HG02870 (cell line): ENCODE data around the gene TUBGCP3.

Source experiments
- ATAC-seq: cut with Tn5 transposase; IDR thresholded peaks from one replicate; pipeline ENCODE4 v1.9.1; 2021; ENCODE audit warnings: mild to moderate bottlenecking, moderate library complexity; ENCODE audit not compliant: unreplicated experiment

Gene TUBGCP3

DNA sequence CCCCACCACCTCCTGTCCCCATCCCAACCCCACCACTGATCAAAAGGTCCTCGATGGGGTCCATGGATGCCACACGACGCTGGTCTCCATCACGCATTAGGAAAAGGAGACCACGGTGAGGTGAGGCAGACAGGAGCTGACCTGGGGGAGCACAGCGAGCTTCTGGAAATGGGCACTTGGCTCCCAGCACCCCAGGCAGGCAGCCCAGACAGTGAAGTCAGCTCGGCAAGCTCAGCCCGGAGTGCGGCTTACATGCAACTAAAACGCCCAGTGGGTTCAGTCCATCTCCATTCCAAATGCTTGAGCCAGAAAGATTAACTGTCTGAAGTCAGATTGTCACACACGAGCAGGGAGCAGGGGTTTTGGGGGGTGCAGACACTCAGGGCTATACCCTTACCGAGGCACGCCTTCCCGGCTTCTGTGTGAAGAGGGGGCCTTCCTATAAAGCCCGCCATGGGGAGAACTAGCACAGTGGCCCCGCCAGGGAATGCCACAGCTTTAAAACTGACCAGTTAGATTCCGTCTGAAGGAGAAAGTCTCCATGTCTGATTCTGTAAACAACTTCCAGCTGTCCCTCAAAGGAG lies 132.4 kb downstream of the TUBGCP3 start:
- no peak for ATAC-seq

GRCh38 chr13:112454648-112455334 lies 133.2 kb downstream of the TUBGCP3 start:
- no peak for ATAC-seq

- no peak for ATAC-seq
Measured at GRCh38 chr13:112453874-112454647, 133.9 kb downstream of the TUBGCP3 start.

DNA sequence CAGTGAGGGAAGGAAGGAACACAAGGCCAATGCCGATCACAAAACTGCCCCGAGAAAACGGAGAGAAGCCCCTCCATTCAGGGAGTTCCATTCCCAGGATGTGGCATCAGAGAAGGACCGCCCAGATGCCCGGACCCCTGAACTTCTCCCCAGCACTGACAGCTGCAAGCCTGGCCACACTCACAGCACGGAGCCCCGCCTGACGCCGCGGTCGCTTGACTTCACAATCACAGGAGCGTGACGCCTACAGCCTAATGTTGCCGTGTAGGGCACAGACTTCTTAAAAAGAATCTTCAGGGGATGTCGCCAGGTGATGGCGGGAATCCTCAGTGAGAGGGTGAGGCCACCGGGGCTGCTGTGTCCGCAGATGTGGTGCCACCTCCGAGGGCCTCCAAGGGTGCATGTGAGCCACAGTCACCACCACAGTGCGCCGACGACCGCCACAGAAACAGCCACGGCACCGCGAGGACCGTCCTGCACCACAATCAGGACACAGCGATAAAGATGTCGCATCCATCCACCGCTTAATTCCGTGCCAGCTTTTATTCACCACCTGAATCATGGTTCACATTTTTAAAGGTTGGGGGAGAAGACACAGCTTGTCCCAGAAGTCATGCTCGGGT lies 134.6 kb downstream of the TUBGCP3 start:
- ATAC-seq, result no peak

GRCh38 chr13:112452380-112453206 lies 135.4 kb downstream of the TUBGCP3 start:
- no peak for ATAC-seq

- ATAC-seq, result no peak
Measured at GRCh38 chr13:112451512-112452379, 136.2 kb downstream of the TUBGCP3 start.

DNA sequence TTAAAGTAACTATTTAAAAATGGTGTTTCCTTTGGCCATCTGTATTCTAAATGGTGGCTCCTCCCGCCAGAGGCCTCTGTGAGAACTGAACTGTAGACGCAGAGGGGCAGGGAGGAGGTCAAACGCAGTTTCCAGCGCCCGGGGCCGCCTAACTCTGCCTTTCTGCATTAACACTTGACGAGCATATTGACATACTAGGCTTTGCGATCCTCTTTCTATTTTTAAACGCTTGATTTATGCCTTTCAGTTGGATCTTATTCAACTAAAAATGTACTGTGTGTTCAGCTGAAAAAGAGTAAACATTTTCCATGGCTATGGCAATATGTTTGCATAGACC lies 137.1 kb downstream of the TUBGCP3 start:
- ATAC-seq, result no peak

DNA sequence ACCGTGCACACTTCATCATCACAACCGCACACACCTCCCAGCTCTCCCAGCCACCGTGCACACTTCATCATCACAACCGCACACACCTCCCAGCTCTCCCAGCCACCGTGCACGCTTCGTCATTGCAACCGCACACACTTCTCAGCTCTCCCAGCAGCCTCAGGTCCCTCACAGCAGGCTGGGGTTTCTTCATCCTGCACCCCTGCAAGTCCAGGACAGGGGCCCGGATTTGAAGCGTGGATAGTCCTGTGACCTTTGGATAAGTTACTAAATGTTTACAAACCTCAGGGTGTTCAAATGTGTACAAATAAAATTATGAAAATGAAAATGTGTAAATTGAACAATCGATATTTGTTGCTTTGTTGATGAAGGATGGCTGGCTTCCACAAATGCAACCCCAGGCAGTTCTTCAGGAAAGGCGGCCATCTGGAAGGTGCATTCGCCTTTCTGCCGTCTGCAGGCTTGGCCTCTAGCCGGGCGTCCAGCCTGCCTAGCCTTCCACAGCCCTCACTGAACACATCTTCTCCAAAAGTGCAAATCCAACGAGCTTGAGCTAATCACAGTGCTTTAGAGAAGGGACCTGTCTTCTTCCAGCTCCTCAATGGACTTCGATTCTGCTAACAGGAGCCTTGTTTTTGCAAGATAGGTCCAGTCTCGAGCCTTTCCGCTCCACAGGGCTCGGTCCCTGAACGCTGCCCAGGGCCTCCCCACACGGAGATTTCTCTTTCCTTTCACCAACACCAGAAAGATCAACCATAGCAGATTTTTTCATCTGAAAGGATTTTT lies 137.6 kb downstream of the TUBGCP3 start:
- no peak for ATAC-seq

DNA sequence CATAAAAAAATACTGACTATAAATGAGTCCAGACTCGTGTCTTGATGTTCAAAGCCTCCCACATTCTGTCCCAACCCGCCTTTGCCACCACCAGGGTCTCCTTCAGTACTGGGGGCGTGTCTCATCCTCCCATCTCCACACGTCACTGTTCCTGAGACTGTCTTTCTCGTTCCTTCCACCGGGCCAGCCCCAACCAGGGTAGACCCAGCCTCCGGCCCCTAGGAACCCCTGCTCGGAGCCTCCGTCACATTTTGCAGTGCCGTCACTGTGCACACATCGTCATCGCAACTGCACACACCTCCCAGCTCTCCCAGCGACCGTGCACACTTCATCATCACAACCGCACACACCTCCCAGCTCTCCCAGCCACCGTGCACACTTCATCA lies 138.4 kb downstream of the TUBGCP3 start:
- ATAC-seq, result no peak

DNA sequence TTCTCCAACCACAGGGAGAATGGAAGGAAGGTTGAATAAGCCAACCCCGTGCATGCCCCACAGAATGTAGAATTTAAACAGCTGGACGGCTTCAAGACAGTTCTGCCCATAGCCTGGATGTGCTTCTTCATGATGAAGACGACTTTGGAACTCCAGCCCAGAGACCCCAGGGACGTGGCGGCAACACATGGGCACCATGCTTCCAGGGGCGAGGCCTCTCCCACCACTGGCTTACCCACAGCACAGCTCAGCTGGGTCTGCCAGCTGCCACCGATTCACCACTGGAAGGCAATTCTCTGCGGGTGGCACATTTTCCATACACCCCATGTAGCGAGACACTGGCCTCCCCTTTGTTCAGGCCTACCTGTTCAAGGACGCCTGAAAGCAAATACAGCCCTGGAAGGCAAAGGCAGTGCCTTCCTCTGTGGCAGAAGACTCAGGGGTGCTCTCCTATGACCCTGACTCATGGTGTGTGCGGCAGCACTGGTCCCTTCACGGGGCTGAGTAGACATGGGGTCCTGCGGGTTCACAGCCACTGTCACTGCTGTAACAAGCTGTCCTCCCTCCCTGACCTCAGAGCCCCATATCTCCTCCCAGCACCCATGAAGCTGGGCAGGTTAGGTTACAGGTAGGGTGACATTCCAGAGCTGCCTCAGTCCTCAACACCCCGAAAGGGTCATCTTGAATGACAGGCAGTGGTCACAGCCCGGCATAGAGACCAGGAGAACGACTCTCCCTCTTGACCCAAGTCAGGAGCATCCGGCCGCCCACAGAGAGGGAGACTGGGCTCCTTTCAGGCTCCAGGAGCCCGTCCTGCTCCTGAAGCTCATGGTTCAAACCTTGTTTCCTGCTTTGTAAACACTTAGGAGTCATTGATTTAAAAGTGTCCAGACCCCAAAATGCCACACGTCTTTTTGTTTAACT lies 139.1 kb downstream of the TUBGCP3 start:
- ATAC-seq, result no peak

DNA sequence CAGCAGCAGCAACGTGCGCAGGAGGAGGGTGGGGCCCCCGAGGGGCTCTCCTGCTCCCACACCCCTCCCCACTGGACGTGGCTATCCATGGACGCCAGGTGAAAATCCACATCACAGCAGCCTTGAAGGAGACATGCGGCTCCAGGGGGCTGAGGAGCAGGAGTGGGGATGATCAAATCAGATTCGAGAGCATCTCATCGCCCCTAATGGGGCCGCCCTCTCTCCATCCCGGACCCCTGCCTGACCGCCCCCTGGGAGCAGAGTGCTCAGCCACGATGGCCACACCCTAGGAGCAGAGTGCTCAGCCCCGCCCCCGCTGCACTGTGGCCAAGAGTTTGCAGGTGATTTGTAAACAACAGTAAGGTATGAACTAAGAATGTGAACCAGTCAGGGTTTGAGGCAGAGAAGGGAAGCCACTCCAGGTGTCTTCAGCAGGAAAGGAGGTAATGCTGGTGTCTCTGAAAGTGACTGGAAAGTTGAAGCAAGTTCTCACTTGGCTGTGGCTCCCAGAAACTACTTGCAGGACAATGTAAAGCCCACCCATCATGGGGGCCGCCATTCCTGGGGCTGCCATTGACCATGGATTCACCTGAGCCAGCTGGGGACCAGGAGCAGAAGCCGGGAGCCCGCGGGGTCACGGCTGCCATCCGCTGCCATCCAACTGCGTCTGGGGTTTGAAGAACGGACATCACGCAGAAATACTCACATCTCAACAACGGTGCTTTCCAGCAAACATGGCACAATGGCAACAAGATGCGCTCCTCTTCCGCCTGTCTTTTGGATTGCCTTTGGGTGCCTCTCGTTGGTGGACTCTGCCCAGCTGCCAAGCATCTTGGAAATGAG lies 140.0 kb downstream of the TUBGCP3 start:
- no peak for ATAC-seq

- ATAC-seq, result no peak
Measured at GRCh38 chr13:112447306-112447705, 140.6 kb downstream of the TUBGCP3 start.

GRCh38 chr13:112446867-112447266 lies 141.1 kb downstream of the TUBGCP3 start:
- ATAC-seq, result no peak

DNA sequence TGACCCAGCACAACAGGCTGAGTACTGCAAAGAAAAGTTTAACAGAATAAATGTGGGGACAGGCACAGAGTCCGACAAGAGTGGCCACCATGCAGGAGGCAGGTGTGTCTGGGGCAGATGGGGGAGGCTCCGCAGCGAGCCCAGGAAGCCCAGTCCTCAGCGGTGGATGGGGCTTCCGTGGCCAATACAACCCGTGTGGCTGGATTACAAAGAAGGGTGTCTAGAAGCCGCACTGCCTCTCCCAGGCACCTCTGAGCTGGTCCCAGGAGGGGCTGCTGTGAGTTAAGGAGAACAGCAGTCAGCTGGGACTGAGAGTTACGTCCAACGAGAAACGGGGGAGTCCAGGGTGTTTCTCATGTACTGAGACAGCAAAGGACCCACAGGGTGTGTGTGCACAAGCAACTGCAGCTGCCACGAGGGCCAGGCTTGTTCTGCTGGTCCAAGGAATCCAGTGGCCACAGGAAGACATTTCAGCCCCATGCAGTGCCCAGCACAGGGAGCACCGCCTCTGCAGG lies 141.5 kb downstream of the TUBGCP3 start:
- no peak for ATAC-seq

DNA sequence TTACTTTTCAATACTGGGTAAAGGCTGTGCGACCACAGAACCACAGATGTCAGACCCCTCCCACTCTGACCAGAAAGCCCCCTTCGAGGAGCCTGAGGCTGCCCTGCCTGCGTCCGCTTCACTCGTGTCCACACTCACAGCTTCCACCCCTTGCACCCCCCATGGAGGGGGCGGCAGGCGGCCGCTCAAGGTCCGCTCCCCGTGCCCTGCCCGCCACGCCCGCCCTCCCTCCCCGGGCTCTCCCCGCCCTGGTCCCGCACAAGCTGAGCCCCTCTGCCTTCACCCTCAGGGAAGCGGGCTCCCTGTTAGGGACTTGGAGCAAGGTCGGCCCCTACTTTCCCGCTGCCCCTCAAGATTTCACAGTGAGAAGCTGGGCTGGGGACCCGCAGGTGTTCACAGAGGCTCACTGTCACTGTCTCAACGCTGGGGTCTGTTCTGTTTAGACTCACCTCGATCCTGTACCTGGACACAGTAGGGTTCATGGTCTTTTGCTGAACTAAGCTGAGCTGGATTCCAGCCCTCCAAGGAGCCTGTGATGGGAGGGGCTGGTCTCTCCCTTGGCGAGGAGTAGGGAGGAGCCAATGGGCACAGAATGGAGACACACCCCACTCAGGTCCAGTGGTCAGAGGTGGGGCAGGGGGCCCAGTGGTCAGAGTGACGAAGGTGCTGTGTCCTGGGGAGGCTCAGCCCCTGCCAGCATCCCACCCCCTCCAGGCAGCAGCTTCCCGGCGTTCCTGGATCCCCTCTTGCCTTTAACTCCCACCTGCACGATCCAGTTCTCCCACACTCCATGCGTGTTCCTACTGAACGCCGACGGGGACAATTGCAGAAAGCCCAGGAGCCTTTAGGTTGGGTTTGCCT lies 142.3 kb downstream of the TUBGCP3 start:
- no peak for ATAC-seq
